ENCODE measurements around the gene OR10A3. TPM values are rescaled to one million over a fixed set of nuclear protein-coding genes. Genes with fewer than 3 reads are reported as not detected.

Gene OR10A3
- total and polyA plus RNA-seq, 2 experiments from 2014 or later = 0.14 to 0.52 TPM

DNA sequence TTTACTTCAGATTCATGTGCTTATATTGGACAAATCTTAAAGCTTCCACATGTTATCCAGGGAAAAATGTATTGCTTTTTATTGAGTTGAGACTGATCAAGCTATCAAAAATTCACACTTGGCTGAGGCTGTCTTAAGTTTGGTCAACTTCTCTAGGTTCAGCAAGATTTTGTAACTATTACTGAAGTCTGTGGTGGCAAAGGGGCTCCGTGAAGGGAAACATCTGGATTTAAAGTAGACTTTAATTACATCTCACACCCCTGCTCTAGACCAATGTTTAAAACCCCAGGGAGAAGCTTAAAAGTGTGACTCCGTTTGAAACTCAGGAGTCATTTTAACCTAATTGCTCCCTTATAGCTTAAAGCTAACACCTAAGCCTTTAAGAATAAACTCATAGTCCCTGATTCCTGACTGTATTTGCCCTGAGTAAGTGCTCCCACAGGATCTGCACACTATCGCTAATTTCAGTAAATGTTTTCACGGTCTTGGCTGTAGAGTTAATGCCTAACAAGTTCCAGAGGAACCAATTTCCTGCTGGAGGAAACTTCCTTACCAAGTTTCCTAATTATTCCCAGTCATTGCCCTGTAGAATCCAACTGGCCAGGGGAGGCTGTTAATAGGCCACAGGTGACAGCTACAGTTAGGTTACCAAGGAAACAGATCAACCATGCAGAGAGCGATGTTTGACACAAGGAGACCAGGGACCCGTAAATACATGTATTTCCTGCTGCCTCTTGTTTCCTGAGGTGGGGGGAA is 50.9 kb downstream of the OR10A3 start:
- H3K4me1 ChIP-seq (ENCODE audit: insufficient read depth) = peaks cover 16% of the 10 kb centered on the region; the same call in 1 of the 2 replicates
- H3K79me2 ChIP-seq (replicated peaks; ENCODE audit: insufficient read depth) = no peaks in the 10 kb centered on the region
- no peaks in the 10 kb centered on the region for H3K36me3 ChIP-seq (ENCODE audit: insufficient read depth)
- H4K20me1 ChIP-seq (replicated peaks; ENCODE audit: insufficient read depth) = no peaks in the 10 kb centered on the region
- H3K27ac ChIP-seq (ENCODE audit: low read depth) = no peak overlapping the region
- H3K36me3 Mint-ChIP-seq (ENCODE audit: low read depth) = no peaks in the 10 kb centered on the region
- no peaks in the 10 kb centered on the region for H3K9me3 Mint-ChIP-seq
- H2AFZ ChIP-seq = no peak overlapping the region
- no peak for DNase-seq (ENCODE audit: low spot score)
- H3K27me3 ChIP-seq (ENCODE audit: insufficient read depth) = no peaks in the 10 kb centered on the region
- no peaks in the 10 kb centered on the region for H3K27me3 Mint-ChIP-seq (ENCODE audit: insufficient read depth, low read depth, poor library complexity)
- no peak for ATAC-seq
- peaks cover 6% of the 10 kb centered on the region for H3K4me1 Mint-ChIP-seq
- no peak overlapping the region for H3K4me3 Mint-ChIP-seq
- H3K9me2 ChIP-seq (ENCODE audit: insufficient read depth) = no peaks in the 10 kb centered on the region
- no peak overlapping the region for H3K4me3 ChIP-seq
- no peaks in the 10 kb centered on the region for H3F3A ChIP-seq (replicated peaks; ENCODE audit: low read depth)
- H3K4me2 ChIP-seq = no peak overlapping the region
- no peak overlapping the region for H3K27ac Mint-ChIP-seq
- no peak for TF ChIP-seq ZNF114 (CRISPR knock-in tag; IDR thresholded peaks at IDR 0.05)
- TF ChIP-seq JUNB (IDR thresholded peaks at IDR 0.05; ENCODE audit: unreplicated experiment) = no peak
- no peak for TF ChIP-seq POLR2AphosphoS5 (IDR thresholded peaks at IDR 0.05; ENCODE audit: low read depth)
- TF ChIP-seq EZH2 (IDR thresholded peaks at IDR 0.05; ENCODE audit: low read depth, unreplicated experiment) = no peak
- TF ChIP-seq, protein P1, sequence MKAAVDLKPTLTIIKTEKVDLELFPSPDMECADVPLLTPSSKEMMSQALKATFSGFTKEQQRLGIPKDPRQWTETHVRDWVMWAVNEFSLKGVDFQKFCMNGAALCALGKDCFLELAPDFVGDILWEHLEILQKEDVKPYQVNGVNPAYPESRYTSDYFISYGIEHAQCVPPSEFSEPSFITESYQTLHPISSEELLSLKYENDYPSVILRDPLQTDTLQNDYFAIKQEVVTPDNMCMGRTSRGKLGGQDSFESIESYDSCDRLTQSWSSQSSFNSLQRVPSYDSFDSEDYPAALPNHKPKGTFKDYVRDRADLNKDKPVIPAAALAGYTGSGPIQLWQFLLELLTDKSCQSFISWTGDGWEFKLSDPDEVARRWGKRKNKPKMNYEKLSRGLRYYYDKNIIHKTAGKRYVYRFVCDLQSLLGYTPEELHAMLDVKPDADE (IDR thresholded peaks at IDR 0.05) = no peak
- no peak for TF ChIP-seq STAT1 (IDR thresholded peaks at IDR 0.05; ENCODE audit: unreplicated experiment)
- TF ChIP-seq EZH2phosphoT487 (IDR thresholded peaks at IDR 0.05; ENCODE audit: unreplicated experiment) = no peak
- TF ChIP-seq, protein P2, sequence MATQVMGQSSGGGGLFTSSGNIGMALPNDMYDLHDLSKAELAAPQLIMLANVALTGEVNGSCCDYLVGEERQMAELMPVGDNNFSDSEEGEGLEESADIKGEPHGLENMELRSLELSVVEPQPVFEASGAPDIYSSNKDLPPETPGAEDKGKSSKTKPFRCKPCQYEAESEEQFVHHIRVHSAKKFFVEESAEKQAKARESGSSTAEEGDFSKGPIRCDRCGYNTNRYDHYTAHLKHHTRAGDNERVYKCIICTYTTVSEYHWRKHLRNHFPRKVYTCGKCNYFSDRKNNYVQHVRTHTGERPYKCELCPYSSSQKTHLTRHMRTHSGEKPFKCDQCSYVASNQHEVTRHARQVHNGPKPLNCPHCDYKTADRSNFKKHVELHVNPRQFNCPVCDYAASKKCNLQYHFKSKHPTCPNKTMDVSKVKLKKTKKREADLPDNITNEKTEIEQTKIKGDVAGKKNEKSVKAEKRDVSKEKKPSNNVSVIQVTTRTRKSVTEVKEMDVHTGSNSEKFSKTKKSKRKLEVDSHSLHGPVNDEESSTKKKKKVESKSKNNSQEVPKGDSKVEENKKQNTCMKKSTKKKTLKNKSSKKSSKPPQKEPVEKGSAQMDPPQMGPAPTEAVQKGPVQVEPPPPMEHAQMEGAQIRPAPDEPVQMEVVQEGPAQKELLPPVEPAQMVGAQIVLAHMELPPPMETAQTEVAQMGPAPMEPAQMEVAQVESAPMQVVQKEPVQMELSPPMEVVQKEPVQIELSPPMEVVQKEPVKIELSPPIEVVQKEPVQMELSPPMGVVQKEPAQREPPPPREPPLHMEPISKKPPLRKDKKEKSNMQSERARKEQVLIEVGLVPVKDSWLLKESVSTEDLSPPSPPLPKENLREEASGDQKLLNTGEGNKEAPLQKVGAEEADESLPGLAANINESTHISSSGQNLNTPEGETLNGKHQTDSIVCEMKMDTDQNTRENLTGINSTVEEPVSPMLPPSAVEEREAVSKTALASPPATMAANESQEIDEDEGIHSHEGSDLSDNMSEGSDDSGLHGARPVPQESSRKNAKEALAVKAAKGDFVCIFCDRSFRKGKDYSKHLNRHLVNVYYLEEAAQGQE (IDR thresholded peaks at IDR 0.05; ENCODE audit: unreplicated experiment) = no peak
- TF ChIP-seq, protein P3, sequence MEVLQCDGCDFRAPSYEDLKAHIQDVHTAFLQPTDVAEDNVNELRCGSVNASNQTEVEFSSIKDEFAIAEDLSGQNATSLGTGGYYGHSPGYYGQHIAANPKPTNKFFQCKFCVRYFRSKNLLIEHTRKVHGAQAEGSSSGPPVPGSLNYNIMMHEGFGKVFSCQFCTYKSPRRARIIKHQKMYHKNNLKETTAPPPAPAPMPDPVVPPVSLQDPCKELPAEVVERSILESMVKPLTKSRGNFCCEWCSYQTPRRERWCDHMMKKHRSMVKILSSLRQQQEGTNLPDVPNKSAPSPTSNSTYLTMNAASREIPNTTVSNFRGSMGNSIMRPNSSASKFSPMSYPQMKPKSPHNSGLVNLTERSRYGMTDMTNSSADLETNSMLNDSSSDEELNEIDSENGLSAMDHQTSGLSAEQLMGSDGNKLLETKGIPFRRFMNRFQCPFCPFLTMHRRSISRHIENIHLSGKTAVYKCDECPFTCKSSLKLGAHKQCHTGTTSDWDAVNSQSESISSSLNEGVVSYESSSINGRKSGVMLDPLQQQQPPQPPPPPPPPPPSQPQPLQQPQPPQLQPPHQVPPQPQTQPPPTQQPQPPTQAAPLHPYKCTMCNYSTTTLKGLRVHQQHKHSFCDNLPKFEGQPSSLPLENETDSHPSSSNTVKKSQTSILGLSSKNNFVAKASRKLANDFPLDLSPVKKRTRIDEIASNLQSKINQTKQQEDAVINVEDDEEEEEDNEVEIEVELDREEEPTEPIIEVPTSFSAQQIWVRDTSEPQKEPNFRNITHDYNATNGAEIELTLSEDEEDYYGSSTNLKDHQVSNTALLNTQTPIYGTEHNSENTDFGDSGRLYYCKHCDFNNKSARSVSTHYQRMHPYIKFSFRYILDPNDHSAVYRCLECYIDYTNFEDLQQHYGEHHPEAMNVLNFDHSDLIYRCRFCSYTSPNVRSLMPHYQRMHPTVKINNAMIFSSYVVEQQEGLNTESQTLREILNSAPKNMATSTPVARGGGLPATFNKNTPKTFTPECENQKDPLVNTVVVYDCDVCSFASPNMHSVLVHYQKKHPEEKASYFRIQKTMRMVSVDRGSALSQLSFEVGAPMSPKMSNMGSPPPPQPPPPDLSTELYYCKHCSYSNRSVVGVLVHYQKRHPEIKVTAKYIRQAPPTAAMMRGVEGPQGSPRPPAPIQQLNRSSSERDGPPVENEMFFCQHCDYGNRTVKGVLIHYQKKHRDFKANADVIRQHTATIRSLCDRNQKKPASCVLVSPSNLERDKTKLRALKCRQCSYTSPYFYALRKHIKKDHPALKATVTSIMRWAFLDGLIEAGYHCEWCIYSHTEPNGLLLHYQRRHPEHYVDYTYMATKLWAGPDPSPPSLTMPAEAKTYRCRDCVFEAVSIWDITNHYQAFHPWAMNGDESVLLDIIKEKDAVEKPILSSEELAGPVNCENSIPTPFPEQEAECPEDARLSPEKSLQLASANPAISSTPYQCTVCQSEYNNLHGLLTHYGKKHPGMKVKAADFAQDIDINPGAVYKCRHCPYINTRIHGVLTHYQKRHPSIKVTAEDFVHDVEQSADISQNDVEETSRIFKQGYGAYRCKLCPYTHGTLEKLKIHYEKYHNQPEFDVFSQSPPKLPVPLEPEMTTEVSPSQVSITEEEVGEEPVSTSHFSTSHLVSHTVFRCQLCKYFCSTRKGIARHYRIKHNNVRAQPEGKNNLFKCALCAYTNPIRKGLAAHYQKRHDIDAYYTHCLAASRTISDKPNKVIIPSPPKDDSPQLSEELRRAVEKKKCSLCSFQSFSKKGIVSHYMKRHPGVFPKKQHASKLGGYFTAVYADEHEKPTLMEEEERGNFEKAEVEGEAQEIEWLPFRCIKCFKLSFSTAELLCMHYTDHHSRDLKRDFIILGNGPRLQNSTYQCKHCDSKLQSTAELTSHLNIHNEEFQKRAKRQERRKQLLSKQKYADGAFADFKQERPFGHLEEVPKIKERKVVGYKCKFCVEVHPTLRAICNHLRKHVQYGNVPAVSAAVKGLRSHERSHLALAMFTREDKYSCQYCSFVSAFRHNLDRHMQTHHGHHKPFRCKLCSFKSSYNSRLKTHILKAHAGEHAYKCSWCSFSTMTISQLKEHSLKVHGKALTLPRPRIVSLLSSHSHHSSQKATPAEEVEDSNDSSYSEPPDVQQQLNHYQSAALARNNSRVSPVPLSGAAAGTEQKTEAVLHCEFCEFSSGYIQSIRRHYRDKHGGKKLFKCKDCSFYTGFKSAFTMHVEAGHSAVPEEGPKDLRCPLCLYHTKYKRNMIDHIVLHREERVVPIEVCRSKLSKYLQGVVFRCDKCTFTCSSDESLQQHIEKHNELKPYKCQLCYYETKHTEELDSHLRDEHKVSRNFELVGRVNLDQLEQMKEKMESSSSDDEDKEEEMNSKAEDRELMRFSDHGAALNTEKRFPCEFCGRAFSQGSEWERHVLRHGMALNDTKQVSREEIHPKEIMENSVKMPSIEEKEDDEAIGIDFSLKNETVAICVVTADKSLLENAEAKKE (CRISPR knock-in tag; IDR thresholded peaks at IDR 0.05) = no peak
- TF ChIP-seq CREB1 (CRISPR knock-in tag; IDR thresholded peaks at IDR 0.05; ENCODE audit: low read depth) = no peak
- TF ChIP-seq, protein P4, sequence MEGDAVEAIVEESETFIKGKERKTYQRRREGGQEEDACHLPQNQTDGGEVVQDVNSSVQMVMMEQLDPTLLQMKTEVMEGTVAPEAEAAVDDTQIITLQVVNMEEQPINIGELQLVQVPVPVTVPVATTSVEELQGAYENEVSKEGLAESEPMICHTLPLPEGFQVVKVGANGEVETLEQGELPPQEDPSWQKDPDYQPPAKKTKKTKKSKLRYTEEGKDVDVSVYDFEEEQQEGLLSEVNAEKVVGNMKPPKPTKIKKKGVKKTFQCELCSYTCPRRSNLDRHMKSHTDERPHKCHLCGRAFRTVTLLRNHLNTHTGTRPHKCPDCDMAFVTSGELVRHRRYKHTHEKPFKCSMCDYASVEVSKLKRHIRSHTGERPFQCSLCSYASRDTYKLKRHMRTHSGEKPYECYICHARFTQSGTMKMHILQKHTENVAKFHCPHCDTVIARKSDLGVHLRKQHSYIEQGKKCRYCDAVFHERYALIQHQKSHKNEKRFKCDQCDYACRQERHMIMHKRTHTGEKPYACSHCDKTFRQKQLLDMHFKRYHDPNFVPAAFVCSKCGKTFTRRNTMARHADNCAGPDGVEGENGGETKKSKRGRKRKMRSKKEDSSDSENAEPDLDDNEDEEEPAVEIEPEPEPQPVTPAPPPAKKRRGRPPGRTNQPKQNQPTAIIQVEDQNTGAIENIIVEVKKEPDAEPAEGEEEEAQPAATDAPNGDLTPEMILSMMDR (conservative IDR thresholded peaks at IDR 0.05; ENCODE audit: low read depth in 2 of 2) = no peak
